NOMO-1 (cell line): ENCODE data around the gene CDC6.

Source experiments
- DNase-seq, 2 experiments: peaks; one replicate each; lab custom pipeline; 2025; ENCODE audit not compliant: unreplicated experiment in 2 of 2; lab: John Stamatoyannopoulos, UW

Gene CDC6

GRCh38 chr17:40309949-40310510 is 22.4 kb downstream of the CDC6 start:
- no peak for DNase-seq

DNA sequence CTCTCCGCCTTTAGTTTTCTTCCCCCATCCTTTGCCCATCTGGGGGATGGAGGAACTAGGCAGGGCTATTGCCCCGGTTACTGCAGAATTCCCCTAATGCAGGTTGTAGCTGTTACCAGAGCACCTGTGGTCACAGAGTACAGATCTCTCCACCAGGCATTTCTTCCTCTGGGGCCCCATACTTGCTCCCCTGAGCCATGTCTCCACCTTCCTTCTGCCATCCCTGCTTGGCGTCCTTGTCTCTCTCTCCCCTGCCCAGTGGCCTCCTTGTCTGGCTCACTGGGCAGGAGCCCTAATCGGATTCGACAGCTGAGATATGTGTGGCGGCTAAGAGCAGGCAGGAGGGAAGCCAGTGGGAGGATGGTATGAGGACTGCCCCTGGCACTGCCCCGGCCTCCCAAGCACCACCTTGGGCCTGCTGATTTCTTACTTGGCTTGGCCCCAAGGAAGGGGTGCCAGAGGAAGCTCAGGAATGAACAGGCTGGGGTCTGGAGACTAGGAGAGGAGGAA is 23.3 kb downstream of the CDC6 start:
- DNase-seq: no peak

DNA sequence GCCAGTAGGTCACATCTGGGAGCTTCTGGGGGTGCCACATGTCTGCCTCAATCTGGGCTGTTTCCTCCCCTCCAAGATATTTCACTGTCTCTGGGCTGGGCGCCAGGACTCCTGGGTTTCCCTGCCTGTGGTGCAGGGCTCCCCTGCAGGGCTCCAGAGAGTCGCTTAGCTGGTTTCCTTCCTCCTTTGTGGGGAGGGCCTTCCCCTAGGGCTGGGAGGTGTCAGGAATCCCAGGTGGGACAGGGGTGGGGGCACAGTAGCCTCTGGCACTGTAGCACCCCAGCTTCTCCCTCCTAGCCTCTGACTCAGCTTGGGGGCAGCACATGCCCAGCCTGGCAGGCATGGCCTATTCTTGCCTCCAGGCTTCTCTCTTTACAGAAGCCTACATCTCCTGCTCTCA is 23.9 kb downstream of the CDC6 start:
- DNase-seq: no peak

DNA sequence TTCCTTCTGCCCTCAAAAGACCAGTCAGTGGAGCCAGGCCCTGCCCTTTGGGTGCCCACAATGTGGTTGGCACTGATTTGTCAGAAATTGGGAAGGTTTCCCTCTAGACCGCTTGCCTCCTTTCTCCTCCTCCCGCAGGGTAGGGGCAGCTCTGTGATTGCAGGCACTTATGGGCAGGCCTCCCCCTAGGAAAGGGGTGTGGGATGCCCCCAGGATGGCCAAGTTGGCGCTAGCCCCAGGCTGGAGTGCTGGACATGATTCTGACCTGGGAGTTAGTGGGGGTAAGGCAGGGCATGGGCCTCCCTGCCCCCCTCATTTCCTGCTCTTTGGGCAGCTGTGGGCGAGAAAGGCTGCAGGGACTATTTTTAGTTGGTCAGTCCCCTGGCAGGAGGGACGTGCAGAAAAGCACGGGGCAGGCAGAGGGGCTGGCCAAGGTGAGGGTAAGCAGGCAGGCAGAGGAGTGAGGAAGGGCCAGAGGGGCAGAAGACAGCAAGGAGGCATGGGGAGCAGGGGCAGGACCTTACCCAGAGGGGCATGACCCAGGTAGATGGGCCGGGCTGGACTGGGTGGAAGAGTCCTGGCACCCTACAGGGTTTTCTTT is 24.6 kb downstream of the CDC6 start:
- DNase-seq: no peak

GRCh38 chr17:40312893-40313667 is 25.4 kb downstream of the CDC6 start:
- no peak for DNase-seq

GRCh38 chr17:40313668-40314583 is 26.2 kb downstream of the CDC6 start:
- no peak for DNase-seq

DNA sequence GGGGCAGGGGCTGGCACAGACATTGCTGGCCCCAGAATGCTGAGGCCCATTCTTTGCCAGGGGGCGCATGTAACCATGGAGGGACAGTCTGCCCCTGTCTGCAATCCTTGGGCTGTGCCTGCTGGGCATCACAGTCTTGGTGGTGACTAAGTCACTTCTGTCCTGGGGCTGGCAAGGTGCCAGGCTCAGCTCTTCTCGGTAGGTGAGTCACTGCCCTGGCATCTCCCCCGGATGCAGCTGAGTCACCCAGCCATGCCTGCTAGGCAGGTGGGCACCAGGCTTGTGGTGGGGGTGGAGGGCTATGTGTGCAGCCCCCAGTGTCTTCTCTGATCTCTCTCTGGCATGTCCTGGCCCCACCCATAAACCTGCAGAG is 26.9 kb downstream of the CDC6 start:
- peak; percentile 23 to 39 for DNase-seq

- no peak for DNase-seq
Observed at GRCh38 chr17:40315206-40315605, 27.5 kb downstream of the CDC6 start.

DNA sequence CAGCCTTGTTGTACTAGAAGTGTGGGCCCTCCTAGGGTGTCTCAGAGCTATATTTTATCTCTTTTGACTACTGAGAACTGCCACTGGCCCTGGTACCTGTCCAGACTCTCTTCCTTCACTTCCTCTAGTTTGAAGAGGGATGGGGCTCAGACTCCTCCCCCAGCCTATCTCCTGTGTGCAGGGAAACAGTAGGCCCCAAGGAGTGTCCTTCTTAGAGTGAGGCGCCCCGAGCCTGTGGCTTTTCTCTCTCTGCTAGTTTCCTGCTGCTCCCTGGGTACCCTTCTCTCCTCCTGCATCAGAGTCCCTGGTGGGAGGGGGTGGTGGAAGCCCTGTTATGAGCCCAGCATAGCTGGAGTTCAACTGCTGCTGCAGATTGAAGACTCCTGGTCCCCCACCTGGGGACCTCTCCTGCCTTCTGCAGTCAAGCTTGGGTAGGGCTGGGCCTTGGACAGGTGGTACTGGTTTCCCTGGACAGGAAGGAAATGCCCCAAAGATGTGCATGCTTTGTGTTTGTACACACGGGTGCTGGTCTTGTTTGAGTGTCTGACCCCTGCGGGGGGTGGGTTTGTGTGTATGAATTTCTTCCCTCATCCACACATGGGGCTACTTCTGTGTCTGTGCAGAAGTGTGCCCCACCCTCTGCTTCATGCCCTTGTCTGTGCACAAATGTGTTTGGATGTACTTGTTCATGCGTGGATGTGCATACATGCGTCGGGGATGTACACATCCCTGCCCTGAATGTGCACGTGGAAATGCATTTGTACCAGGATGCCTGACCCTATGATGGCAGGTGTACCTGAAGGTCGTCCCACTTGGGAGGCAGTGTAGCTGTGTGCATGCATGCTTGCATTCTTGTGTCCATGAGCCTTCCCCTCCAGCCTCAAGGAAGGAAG is 28.2 kb downstream of the CDC6 start:
- peak in 1 of 2 experiments; percentile 33 for DNase-seq

GRCh38 chr17:40316571-40317344 is 29.1 kb downstream of the CDC6 start:
- DNase-seq: no peak

- peak in 1 of 2 experiments; percentile 23 for DNase-seq
Observed at GRCh38 chr17:40317345-40317873, 29.7 kb downstream of the CDC6 start.

DNA sequence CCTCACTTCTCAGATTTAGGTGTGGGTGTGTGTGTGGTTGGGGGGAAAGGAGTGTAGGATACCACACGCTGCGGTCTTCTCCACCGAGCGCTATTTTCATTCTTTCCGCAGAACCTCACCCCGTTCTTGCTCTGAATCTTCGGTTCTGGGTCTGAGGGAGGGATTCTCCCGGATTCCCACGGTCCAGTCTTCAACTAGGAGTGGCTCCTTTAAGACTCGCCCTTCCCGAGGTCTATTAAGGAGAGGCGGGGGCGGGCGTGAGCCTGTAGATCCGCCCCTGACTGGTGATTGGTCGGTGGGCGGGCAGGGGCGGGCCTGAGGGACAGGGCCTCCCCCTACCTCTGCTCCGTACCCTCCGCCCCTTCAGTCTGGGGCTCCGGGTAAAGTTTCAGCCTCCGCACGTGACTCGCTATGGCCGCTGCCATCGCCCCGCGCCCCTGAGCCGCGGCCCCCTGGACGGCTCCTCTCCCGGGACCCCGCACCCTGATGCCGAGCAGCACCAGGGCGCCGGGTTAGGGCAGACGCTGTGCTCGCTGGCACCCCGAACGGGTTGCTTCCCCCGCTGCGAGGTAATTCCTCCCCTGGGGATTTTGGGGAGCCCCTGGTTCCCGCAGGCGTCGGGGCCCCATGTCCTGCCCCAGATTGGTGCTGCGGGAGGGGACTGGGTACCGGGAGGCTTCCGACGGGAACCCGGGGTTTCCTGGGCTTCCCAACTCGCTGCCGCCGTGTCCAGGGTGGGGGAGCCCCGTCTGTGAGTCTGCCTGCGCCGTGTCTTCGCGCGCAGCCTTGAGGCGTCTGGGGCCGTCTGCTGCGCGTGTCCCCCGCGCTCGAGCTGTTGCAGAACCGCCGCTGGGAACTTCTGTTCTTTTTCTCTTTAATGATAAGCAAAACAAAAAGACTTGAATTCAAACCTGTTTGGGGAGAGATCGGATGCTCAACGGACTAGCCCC is 30.5 kb downstream of the CDC6 start:
- DNase-seq: peak; percentile 93

DNA sequence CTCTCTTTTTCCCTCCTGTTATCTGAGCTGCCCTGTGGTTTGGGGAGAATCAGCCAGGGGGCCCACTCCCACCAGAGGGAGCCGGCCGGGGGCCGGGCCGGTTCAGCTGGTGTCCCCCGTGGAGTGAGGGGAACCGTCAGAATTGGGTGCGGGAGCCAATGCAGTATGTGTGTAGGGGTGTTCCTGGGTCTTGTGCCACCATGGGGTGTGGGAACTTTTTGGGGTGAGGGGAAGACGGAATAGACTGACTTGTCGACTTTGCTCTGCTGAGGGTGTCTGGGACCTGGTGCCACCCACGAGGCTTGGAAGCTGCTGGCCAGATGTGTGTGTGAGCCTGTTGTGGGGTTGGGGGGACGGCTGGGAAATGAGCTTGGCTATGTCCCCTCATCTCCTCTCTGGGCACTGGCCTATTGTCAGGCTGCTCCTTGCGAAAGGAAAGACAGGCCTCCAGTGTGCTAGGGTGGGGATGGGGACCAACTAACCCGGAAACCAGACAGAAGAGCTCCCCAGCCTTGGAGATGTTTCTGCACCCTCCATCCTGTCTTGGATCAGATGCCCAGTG is 31.2 kb downstream of the CDC6 start:
- DNase-seq: no peak

- no peak for DNase-seq
Observed at GRCh38 chr17:40319651-40320540, 32.2 kb downstream of the CDC6 start.

GRCh38 chr17:40320756-40321523 is 33.3 kb downstream of the CDC6 start:
- DNase-seq: no peak

DNA sequence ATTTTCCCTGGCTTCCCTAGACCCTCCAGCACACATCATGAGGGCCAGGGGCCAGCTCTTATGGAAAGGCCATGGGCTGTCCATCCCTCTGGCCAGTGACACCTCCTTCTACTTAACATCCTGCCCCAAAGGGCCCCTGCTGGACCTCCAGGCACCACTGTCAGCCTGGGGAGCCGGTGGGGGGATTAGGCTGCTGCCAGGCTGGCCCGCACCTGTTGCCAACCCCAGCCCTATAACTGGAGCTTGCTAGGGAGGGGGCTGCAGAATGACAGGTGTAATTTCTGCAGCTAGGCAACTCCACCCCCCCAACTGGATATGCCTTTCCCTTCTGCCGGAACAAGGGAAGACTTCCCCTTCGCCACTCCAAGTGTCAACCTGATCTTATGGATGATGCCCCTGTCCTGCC is 33.8 kb downstream of the CDC6 start:
- DNase-seq: no peak
